Hematopoietic multipotent progenitor cell treated with erythropoietin and hydrocortisone succinate and interleukin-3 and kit ligand, for 6 days (in vitro differentiated cells): ENCODE results near the gene TASOR.
"Not testable (repeated sequence)": the region's sequence is repeated elsewhere in the genome, so short reads cannot be mapped to it uniquely, and the experiment has no call there.

ENCODE experiments used
- DNase-seq: peaks from one replicate; pipeline ENCODE4 v3.0.0-alpha.2; 2015

Gene TASOR

GRCh38 chr3:56683122-56683817 lies at the start of gene TASOR:
Gene TASOR, minus strand, starts transcription at chr3:56683265. Its CDS starts 259 bp downstream, at chr3:56683006.
- peak; percentile 89 for DNase-seq

- DNase-seq = no peak
Measured at GRCh38 chr3:56732109-56732508, 49.0 kb upstream of the TASOR start.

- no peak for DNase-seq
Measured at GRCh38 chr3:56725175-56725574, 42.1 kb upstream of the TASOR start.

- DNase-seq = no peak
Measured at GRCh38 chr3:56724676-56725075, 41.6 kb upstream of the TASOR start.

GRCh38 chr3:56720849-56721248 lies 37.8 kb upstream of the TASOR start:
- no peak for DNase-seq

- not testable (repeated sequence) for DNase-seq
Measured at GRCh38 chr3:56718809-56719208, 35.7 kb upstream of the TASOR start.

GRCh38 chr3:56711344-56711743 lies 28.3 kb upstream of the TASOR start:
- no peak for DNase-seq

GRCh38 chr3:56707412-56707811 lies 24.3 kb upstream of the TASOR start:
- not testable (repeated sequence) for DNase-seq

- DNase-seq = no peak
Measured at GRCh38 chr3:56706629-56707028, 23.6 kb upstream of the TASOR start.

- no peak for DNase-seq
Measured at GRCh38 chr3:56704706-56705105, 21.6 kb upstream of the TASOR start.

GRCh38 chr3:56702490-56703315 lies 19.6 kb upstream of the TASOR start:
- peak; percentile 86 for DNase-seq

- no peak for DNase-seq
Measured at GRCh38 chr3:56700151-56700550, 17.1 kb upstream of the TASOR start.

- no peak for DNase-seq
Measured at GRCh38 chr3:56694867-56695683, 12.0 kb upstream of the TASOR start.

- no peak for DNase-seq
Measured at GRCh38 chr3:56693750-56694149, 10.7 kb upstream of the TASOR start.

GRCh38 chr3:56692520-56693433 lies 9.7 kb upstream of the TASOR start:
- DNase-seq = peak; percentile 33

- not testable (repeated sequence) for DNase-seq
Measured at GRCh38 chr3:56692001-56692365, 8.9 kb upstream of the TASOR start.

GRCh38 chr3:56691165-56692000 lies 8.3 kb upstream of the TASOR start:
- no peak for DNase-seq

- DNase-seq = no peak
Measured at GRCh38 chr3:56689303-56689702, 6.2 kb upstream of the TASOR start.

GRCh38 chr3:56688191-56688590 lies 5.1 kb upstream of the TASOR start:
- no peak for DNase-seq

- no peak for DNase-seq
Measured at GRCh38 chr3:56684029-56684428, 964 bp upstream of the TASOR start.

- DNase-seq = peak; percentile 88
Measured at GRCh38 chr3:56682462-56683121, 473 bp downstream of the TASOR start.
